Subcutaneous abdominal adipose tissue (tissue), 5 donors: ENCODE data around the gene PPBP.
"Not testable (repeated sequence)": the region's sequence is repeated elsewhere in the genome, so short reads cannot be mapped to it uniquely, and the experiment has no call there.

Experiments used
- H3K27ac ChIP-seq: one replicate; pipeline ENCODE4 v1.7.0; 2013; ENCODE audit warnings: low read depth, mild to moderate bottlenecking, inconsistent platforms, low read length, moderate library complexity
- H3K27me3 ChIP-seq, 5 donors: one replicate each; pipeline ENCODE4 v1.7.0; 2013; ENCODE audit warnings: low read length in 5 of 5, inconsistent platforms in 1 of 5; ENCODE audit not compliant: control insufficient read depth in 5 of 5, insufficient read depth in 4 of 5
- H3K36me3 ChIP-seq, 5 donors: one replicate each; pipeline ENCODE4 v1.7.0; 2013; ENCODE audit warnings: low read length in 5 of 5; ENCODE audit not compliant: control insufficient read depth in 5 of 5, insufficient read depth in 5 of 5
- H3K4me1 ChIP-seq, 5 donors: one replicate each; pipeline ENCODE4 v1.7.0; 2013; ENCODE audit warnings: low read length in 5 of 5, mild to moderate bottlenecking in 3 of 5, moderate library complexity in 1 of 5; ENCODE audit not compliant: control insufficient read depth in 5 of 5, insufficient read depth in 5 of 5
- H3K4me3 ChIP-seq, 5 donors: one replicate each; pipeline ENCODE4 v1.7.0; 2013; ENCODE audit warnings: low read length in 5 of 5, low read depth in 1 of 5
- H3K9ac ChIP-seq, 5 donors: one replicate each; pipeline ENCODE4 v1.7.0; 2013; ENCODE audit warnings: low read length in 5 of 5, mild to moderate bottlenecking in 4 of 5, moderate library complexity in 3 of 5
- H3K9me3 ChIP-seq, 5 donors: one replicate each; pipeline ENCODE4 v1.7.0; 2013; ENCODE audit warnings: low read length in 5 of 5; ENCODE audit not compliant: control insufficient read depth in 5 of 5
- donor health status: healthy.
- donor health status: healthy.
- donor health status: healthy.
- donor health status: healthy.
- donor health status: healthy.

Gene PPBP

GRCh38 chr4:73981175-73981574, 6.8 kb downstream of the PPBP start:
- H3K4me1 ChIP-seq, H3K36me3 ChIP-seq, H3K27ac ChIP-seq, H3K9me3 ChIP-seq, H3K9ac ChIP-seq: not testable (repeated sequence)
- peaks cover 0 to 11% (median 3%) of the 10 kb centered on the region in 5 donors for H3K27me3 ChIP-seq
- peak overlapping the region in 1 of 5 donors; percentile 46 for H3K4me3 ChIP-seq

DNA sequence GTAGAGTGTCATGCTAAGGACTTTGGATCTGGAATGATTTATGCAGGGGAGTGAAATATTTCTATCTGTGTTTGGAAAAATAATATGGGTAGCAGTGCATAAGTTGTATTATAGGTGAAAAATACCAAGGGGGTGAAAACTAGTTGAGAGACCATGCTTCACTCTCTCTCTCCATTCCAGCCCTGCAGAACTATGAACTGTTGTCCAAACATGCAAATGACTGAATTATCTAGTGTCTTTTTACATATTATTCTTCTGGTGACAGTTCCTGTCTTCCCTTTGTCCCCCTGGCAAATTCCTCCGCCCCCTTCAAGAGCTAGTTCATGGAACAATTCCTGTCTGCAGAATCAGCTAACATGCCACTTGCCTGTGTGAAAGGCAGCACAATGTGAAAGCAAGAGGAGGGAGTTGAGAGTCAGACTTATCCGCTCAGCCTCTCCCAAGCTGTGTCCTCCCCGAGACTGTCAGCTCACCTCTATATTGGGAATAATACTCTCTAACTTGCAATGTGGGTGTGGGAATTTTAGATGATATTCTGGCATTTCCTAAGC, 8.5 kb downstream of the PPBP start:
- peaks cover 0 to 11% (median 3%) of the 10 kb centered on the region in 5 donors for H3K27me3 ChIP-seq
- H3K36me3 ChIP-seq = no peaks in the 10 kb centered on the region
- no peak overlapping the region for H3K27ac ChIP-seq
- no peak overlapping the region for H3K4me3 ChIP-seq
- H3K4me1 ChIP-seq = peaks cover 0 to 5% (median 4%) of the 10 kb centered on the region in 5 donors
- peaks cover 0 to 12% (median 3%) of the 10 kb centered on the region in 5 donors for H3K9me3 ChIP-seq
- no peak overlapping the region for H3K9ac ChIP-seq

GRCh38 chr4:73978886-73979285, 9.1 kb downstream of the PPBP start:
- no peak overlapping the region for H3K27ac ChIP-seq
- H3K36me3 ChIP-seq = no peaks in the 10 kb centered on the region
- H3K4me3 ChIP-seq = no peak overlapping the region
- peaks cover 0 to 5% (median 4%) of the 10 kb centered on the region in 5 donors for H3K4me1 ChIP-seq
- peaks cover 1 to 13% (median 3%) of the 10 kb centered on the region in 5 donors for H3K9me3 ChIP-seq
- no peak overlapping the region for H3K9ac ChIP-seq
- peaks cover 0 to 11% (median 3%) of the 10 kb centered on the region in 5 donors for H3K27me3 ChIP-seq

GRCh38 chr4:73976716-73977115, 11.3 kb downstream of the PPBP start:
- Histone ChIP-seq H3K4me3 (no peak overlapping the region), H3K27ac (no peak overlapping the region), H3K27me3 (peaks cover 0 to 7% (median 3%) of the 10 kb centered on the region in 5 donors), H3K9me3 (peaks cover 2 to 14% (median 3%) of the 10 kb centered on the region in 5 donors), H3K9ac (no peak overlapping the region), H3K36me3 (no peaks in the 10 kb centered on the region), H3K4me1 (peaks cover 0 to 3% (median 2%) of the 10 kb centered on the region in 5 donors)

DNA sequence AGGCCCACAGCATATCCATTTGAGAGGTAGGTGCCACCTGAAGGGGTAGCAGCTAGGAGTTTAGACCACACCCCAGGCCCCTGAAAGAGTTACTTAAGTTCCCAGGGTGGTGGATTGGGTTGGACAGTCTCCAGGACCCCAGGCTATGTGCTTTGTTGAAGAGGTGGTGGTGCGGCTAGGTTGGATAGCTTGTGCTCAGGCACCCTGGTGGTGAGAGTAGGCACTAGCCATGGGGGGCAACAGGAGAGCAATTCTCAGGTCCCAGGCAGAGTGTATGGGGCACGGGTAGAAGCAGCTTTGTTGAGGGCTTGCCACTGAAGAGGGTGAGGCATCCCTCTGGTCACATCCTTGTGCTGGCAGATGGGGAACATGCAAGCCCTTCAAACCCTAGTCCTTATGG, 11.8 kb downstream of the PPBP start:
- no peak overlapping the region for H3K27ac ChIP-seq
- peaks cover 0 to 2% (median 0%) of the 10 kb centered on the region in 5 donors for H3K27me3 ChIP-seq
- H3K4me3 ChIP-seq = no peak overlapping the region
- no peaks in the 10 kb centered on the region for H3K36me3 ChIP-seq
- peaks cover 3 to 16% (median 7%) of the 10 kb centered on the region in 5 donors for H3K9me3 ChIP-seq
- H3K4me1 ChIP-seq = no peaks in the 10 kb centered on the region
- no peak overlapping the region for H3K9ac ChIP-seq

DNA sequence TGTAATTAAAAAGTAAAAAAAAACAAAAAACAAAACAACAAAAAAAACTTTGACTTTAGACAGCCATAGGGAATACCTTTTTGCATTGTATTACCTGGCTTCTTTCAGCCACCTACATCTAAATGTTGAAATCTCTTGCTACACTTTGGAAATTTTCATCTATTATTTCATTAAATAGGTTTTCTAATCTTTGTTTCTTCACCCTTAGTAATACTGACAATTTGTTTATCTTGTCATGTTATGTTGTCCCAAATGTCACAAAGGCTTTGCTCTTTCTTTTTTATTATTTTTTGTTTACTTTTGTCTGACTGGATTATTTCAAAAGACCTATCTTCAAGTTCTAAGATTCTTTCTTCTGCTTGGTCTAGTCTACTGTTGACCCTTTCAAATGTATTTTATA, 13.6 kb downstream of the PPBP start:
- Histone ChIP-seq H3K4me3 (no peak overlapping the region), H3K27me3 (no peaks in the 10 kb centered on the region), H3K9me3 (peaks cover 3 to 32% (median 12%) of the 10 kb centered on the region in 5 donors), H3K4me1 (no peaks in the 10 kb centered on the region), H3K27ac (no peak overlapping the region), H3K36me3 (no peaks in the 10 kb centered on the region), H3K9ac (no peak overlapping the region)

DNA sequence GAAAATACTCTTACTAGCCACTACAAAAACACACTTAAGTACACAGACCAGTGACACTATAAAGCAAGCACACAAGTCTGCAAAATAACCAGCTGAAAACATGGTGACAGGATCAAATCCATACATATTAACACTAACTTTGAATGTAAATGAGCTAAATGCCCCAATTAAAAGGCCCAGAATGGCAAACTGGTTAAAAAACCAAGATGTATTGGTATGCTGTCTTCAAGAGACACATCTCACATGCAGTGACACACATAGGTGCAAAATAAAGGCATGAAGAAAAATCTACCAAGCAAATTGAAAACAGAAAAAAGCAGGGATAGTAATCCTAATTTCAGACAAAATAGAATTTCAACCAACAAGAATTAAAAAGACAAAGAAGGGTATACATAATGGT, 17.0 kb downstream of the PPBP start:
- Histone ChIP-seq H3K4me1 (no peaks in the 10 kb centered on the region), H3K9ac (no peak overlapping the region), H3K4me3 (no peak overlapping the region), H3K27me3 (peaks cover 0 to 7% (median 4%) of the 10 kb centered on the region in 5 donors), H3K9me3 (peaks cover 3 to 29% (median 12%) of the 10 kb centered on the region in 5 donors), H3K27ac (no peak overlapping the region), H3K36me3 (no peaks in the 10 kb centered on the region)

DNA sequence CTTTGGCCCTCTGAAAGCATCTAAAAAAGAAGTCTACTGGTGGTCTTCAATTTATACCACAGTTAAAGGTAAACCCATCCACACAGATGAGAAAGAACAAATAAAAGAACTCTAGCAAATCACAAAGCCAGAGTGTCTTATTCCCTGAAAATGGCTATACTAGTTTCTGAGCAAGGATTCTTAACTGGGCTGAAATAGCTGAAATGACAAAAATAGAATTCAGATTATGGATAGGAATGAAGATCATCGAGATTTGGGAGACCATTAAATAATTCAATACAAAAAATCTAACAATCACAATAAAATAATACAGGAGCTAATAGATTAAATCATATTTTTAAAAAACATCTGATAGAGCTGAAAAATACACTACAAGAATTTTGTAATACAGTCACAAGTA, 18.0 kb downstream of the PPBP start:
- Histone ChIP-seq H3K4me3 (no peak overlapping the region), H3K36me3 (no peaks in the 10 kb centered on the region), H3K4me1 (no peaks in the 10 kb centered on the region), H3K9ac (no peak overlapping the region), H3K9me3 (peaks cover 0 to 24% (median 12%) of the 10 kb centered on the region in 5 donors), H3K27ac (no peak overlapping the region), H3K27me3 (peaks cover 0 to 8% (median 5%) of the 10 kb centered on the region in 5 donors)

GRCh38 chr4:73967866-73968265, 20.1 kb downstream of the PPBP start:
- no peak overlapping the region for H3K4me3 ChIP-seq

DNA sequence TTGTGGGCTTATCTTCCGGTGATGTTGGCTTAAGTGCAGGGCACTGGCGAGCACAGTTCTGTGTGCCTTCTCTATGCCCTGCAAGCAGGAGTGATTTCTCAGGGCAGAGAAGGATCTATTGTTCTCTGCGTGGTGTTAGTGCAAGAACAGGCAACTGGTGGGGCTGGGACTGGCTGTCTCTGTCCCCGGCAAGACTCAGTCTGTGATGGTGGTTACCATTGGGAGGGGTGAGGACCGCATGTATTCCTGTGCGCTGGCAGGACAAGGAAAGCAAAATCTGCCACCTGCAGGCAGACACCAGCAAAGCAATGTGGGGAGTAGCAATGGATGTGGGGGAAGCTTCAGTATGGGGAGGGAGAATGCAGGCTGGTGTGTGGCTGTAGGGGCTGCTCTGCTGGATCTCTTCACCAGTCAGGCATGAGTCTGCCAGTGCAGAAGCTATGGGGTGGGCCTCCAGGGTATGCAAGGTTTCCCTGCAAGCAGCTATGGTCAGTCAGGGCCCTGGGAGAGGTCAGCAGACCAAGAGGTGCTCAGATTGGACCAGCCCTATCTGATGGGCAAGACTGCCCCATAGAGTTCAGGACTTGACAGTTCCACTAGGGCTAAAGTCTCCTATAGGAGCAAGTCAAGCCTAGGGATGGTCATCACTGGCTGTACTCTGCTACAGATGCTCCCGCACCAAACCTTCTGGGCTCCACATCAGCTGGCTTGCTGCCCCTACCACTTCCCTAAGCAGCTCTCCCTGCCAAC, 23.0 kb downstream of the PPBP start:
- peaks cover 0 to 12% (median 6%) of the 10 kb centered on the region in 5 donors for H3K27me3 ChIP-seq

More at GRCh38 chr4:73967866-73968265, 20.1 kb downstream of the PPBP start:
- Histone ChIP-seq H3K9me3 (peaks cover 0 to 20% (median 7%) of the 10 kb centered on the region in 5 donors), H3K9ac (no peak overlapping the region), H3K4me1 (no peaks in the 10 kb centered on the region), H3K36me3 (no peaks in the 10 kb centered on the region), H3K27me3 (peaks cover 0 to 12% (median 6%) of the 10 kb centered on the region in 5 donors), H3K27ac (no peak overlapping the region)

More for the DNA sequence above, 23.0 kb downstream of the PPBP start:
- Histone ChIP-seq H3K27ac (no peak overlapping the region), H3K4me1 (no peaks in the 10 kb centered on the region), H3K9ac (no peak overlapping the region), H3K4me3 (no peak overlapping the region), H3K36me3 (no peaks in the 10 kb centered on the region), H3K9me3 (peaks cover 4 to 21% (median 6%) of the 10 kb centered on the region in 5 donors)
